Loucy (cell line): ENCODE measurements around the gene LRP2BP.

Experiments
- H2AFZ ChIP-seq: fragments of 200-600 bp; sonication (generic); 2 replicates; pipeline ENCODE4 v1.6.0; 2016; ENCODE audit warnings: antibody characterized with exemption, mild to moderate bottlenecking, low read length, moderate library complexity
- H3F3A ChIP-seq: fragments of 200-600 bp; 2 replicates; pipeline ENCODE4 v1.6.0; 2016; ENCODE audit warnings: antibody characterized with exemption, low read depth, mild to moderate bottlenecking
- H3K27me3 ChIP-seq: fragments of 200-600 bp; sonication (generic); 2 replicates; pipeline ENCODE4 v1.6.1; 2014; ENCODE audit warnings: low read length, mild to moderate bottlenecking; ENCODE audit not compliant: insufficient read depth, poor library complexity, severe bottlenecking
- H3K36me3 ChIP-seq: fragments of 200-600 bp; sonication (generic); 2 replicates; pipeline ENCODE4 v1.6.1; 2016; ENCODE audit warnings: low read length; ENCODE audit not compliant: insufficient read depth
- H3K4me1 ChIP-seq: fragments of 200-600 bp; sonication (generic); 2 replicates; pipeline ENCODE4 v1.5.1; 2014; ENCODE audit warnings: low read length, mild to moderate bottlenecking; ENCODE audit not compliant: insufficient read depth, poor library complexity, severe bottlenecking
- H3K4me2 ChIP-seq: fragments of 200-600 bp; sonication (generic); 2 replicates; pipeline ENCODE4 v1.6.0; 2014; ENCODE audit warnings: antibody characterized with exemption, low read length, low read depth, mild to moderate bottlenecking; ENCODE audit not compliant: poor library complexity, severe bottlenecking
- H3K4me3 ChIP-seq: fragments of 200-600 bp; sonication (generic); 2 replicates; pipeline ENCODE4 v1.5.1; 2014; ENCODE audit warnings: low read length, mild to moderate bottlenecking, mixed read lengths; ENCODE audit not compliant: poor library complexity, severe bottlenecking
- H3K79me2 ChIP-seq: fragments of 200-600 bp; sonication (generic); 2 replicates; pipeline ENCODE4 v1.6.1; 2014; ENCODE audit warnings: low read length; ENCODE audit not compliant: insufficient read depth
- H3K9ac ChIP-seq: fragments of 200-600 bp; sonication (generic); 2 replicates; pipeline ENCODE4 v1.6.0; 2014; ENCODE audit warnings: mild to moderate bottlenecking, low read depth, low read length, moderate library complexity; ENCODE audit not compliant: poor library complexity, severe bottlenecking
- H3K9me2 ChIP-seq: fragments of 200-600 bp; sonication (generic); replicated peaks from 2 replicates; pipeline ENCODE4 v1.6.1; 2016; ENCODE audit warnings: low read depth, low read length, mixed read lengths
- H3K9me3 ChIP-seq: fragments of 200-600 bp; sonication (generic); 2 replicates; pipeline ENCODE4 v1.6.1; 2014; ENCODE audit warnings: mild to moderate bottlenecking, antibody characterized with exemption, low read length, low read depth; ENCODE audit not compliant: insufficient read depth
- H4K20me1 ChIP-seq: fragments of 200-600 bp; sonication (generic); 2 replicates; pipeline ENCODE4 v1.6.0; 2014; ENCODE audit warnings: antibody characterized with exemption, low read length, mild to moderate bottlenecking; ENCODE audit not compliant: insufficient read depth, poor library complexity, severe bottlenecking
- EZH2phosphoT487 ChIP-seq: fragments of 200-600 bp; IDR thresholded peaks from 2 replicates; pipeline ENCODE4 v1.6.1; 2018; ENCODE audit warnings: antibody characterized with exemption, mild to moderate bottlenecking, moderate library complexity, borderline replicate concordance
- TF ChIP-seq, protein P1 (sequence below): fragments of 200-600 bp; sonication (generic); conservative IDR thresholded peaks from 2 replicates; pipeline ENCODE4 v1.5.1; 2014; ENCODE audit warnings: mild to moderate bottlenecking, antibody characterized with exemption, low read length

LRP2BP gene

DNA sequence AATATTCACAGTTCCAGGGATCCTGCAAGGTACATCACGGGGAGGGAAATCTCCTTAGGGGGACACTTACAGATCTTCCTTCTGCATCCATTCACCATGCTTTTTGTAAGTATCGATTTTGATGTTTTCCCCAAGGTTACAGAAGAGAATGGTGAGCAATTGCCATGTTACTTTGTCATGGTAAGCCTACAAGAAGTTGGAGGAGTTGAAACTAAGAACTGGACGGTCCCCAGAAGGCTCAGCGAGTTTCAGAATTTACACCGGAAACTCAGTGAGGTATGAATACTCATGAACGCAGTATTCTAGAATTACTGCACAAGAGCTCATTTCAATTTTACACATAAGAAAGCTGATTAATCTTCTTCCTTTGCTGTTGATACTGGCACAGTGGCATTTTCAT, 53.9 kb downstream of the LRP2BP start:
- no peak overlapping the region for H3K9ac ChIP-seq
- H3K36me3 ChIP-seq: no peaks in the 10 kb centered on the region
- H3K4me2 ChIP-seq: no peak overlapping the region
- no peaks in the 10 kb centered on the region for H3K79me2 ChIP-seq
- no peaks in the 10 kb centered on the region for H3K9me3 ChIP-seq
- no peaks in the 10 kb centered on the region for H3K27me3 ChIP-seq
- H2AFZ ChIP-seq: no peak overlapping the region
- no peak for TF ChIP-seq EZH2phosphoT487
- TF ChIP-seq, protein P1, sequence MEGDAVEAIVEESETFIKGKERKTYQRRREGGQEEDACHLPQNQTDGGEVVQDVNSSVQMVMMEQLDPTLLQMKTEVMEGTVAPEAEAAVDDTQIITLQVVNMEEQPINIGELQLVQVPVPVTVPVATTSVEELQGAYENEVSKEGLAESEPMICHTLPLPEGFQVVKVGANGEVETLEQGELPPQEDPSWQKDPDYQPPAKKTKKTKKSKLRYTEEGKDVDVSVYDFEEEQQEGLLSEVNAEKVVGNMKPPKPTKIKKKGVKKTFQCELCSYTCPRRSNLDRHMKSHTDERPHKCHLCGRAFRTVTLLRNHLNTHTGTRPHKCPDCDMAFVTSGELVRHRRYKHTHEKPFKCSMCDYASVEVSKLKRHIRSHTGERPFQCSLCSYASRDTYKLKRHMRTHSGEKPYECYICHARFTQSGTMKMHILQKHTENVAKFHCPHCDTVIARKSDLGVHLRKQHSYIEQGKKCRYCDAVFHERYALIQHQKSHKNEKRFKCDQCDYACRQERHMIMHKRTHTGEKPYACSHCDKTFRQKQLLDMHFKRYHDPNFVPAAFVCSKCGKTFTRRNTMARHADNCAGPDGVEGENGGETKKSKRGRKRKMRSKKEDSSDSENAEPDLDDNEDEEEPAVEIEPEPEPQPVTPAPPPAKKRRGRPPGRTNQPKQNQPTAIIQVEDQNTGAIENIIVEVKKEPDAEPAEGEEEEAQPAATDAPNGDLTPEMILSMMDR: no peak
- H3K4me3 ChIP-seq: no peak overlapping the region
- peaks cover 7% of the 10 kb centered on the region for H3K4me1 ChIP-seq
- H4K20me1 ChIP-seq: no peaks in the 10 kb centered on the region
- no peaks in the 10 kb centered on the region for H3K9me2 ChIP-seq
- H3F3A ChIP-seq: no peaks in the 10 kb centered on the region

DNA sequence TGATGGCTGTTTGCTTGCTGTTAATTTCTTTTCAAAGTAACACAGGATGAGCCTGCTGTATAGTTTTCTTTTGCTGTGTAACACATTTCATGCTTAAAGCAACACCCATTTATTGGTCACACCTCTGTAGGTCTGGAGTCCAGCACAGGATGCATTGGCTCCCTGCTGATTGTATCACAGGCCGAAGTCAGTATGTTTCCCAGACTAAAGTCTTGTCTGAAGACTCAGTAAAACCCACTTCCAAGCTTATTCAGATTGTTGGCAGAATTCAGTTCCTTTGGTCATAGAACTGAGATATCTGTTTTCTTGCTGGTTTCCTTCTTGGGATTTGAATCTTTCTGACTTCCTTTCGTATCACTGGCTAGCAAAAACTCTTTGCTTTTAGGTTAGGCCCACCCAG, 54.3 kb downstream of the LRP2BP start:
- no peaks in the 10 kb centered on the region for H3K36me3 ChIP-seq

DNA sequence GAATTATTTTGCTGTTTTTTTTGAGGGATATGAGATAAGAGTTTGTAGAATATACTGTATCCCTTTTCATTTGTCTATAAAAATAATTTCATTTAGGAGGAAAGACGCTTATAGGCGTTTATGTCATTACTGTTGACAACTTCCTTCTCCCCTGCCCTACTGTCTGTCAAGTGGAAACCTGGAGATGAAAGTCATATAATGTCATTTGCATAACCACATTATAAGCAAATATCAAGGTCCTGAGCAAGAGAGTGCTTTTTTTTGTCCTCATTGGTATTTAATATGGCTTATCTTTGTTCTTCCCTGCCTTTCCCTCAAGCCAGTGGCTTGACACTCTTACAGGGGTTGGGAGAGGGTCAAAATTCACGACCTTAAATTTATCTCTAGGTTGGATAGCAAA, 55.8 kb downstream of the LRP2BP start:
- Histone ChIP-seq H3K36me3 (no peaks in the 10 kb centered on the region), H2AFZ (no peak overlapping the region), H3K27me3 (no peaks in the 10 kb centered on the region)

More for the DNA sequence above, 54.3 kb downstream of the LRP2BP start:
- Histone ChIP-seq H3K9me2 (no peaks in the 10 kb centered on the region), H3F3A (no peaks in the 10 kb centered on the region), H4K20me1 (no peaks in the 10 kb centered on the region), H3K27me3 (no peaks in the 10 kb centered on the region), H3K9ac (no peak overlapping the region), H3K79me2 (no peaks in the 10 kb centered on the region), H2AFZ (no peak overlapping the region), H3K4me3 (no peak overlapping the region), H3K4me2 (no peak overlapping the region), H3K9me3 (no peaks in the 10 kb centered on the region), H3K4me1 (peaks cover 7% of the 10 kb centered on the region)
- no peak for TF ChIP-seq EZH2phosphoT487
- TF ChIP-seq, protein P1: no peak

More for the DNA sequence above, 55.8 kb downstream of the LRP2BP start:
- H3K4me3 ChIP-seq: no peak overlapping the region
- H3K4me2 ChIP-seq: no peak overlapping the region
- H3K4me1 ChIP-seq: peaks cover 3% of the 10 kb centered on the region
- TF ChIP-seq EZH2phosphoT487: no peak
- TF ChIP-seq, protein P1: no peak
- no peaks in the 10 kb centered on the region for H3K79me2 ChIP-seq
- no peaks in the 10 kb centered on the region for H4K20me1 ChIP-seq
- no peaks in the 10 kb centered on the region for H3K9me3 ChIP-seq
- H3K9me2 ChIP-seq: no peaks in the 10 kb centered on the region
- no peaks in the 10 kb centered on the region for H3F3A ChIP-seq
- no peak overlapping the region for H3K9ac ChIP-seq
